ENCODE measurements around the gene RXRA. TPM values are rescaled to one million over a fixed set of nuclear protein-coding genes. Genes with fewer than 3 reads are reported as not detected.
"Not testable (repeated sequence)": the region's sequence is repeated elsewhere in the genome, so short reads cannot be mapped to it uniquely, and the experiment has no call there.

RXRA gene
- total and polyA plus RNA-seq, 4 donors = 41.5 to 116 (median 74.1) TPM

DNA sequence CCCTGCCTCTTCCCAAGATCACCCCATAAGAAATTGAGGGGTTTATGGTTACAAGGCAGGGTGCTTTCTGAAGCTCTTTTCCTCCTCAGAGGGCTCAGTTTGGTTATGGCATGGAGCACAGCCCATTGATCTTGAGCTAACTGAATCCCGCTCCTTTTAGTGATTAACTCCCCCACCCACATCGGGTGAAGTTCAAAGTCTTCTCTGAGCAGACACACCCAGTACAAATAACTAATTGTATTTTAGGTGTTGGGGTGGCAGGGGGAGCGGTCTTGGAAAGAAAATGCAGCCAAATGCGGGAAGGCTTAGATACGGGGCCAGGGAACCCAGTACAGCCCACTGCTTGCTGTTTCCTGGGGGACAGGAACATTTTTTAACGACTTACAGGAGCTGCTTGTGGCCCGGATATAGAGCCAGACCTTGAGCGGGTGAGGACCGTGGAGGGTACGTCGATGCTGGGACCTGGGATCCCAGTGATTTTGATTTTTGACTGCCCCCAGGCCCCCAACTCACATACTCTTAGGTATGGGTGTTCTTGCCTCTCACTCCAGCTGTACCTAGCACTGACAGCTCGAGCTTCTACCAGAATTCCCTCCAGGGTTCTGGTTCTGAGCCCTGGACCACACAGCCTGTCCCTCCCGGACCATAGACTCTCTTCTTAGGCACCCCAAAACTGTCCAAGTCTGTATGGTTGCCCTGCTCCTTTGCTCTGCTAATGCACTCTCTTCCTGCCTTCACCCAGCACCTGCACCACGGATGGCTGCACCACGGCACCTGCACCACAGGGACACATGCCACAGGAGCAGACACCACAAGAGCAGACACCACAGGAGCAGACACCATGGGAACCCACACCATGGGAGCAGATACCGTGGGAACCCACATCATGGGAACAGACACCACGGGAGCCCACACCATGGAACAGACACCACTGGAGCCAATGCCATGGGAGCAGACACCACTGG is 18.3 kb upstream of the RXRA start:
- no peak for DNase-seq (ENCODE audit: low spot score)
- Histone ChIP-seq H3K27ac (ENCODE audit: low read depth in 1 of 2, low read length in 2 of 2) (no peak overlapping the region), H3K9ac (ENCODE audit: low read depth in 1 of 2, low read length in 2 of 2) (no peak overlapping the region), H3K36me3 (ENCODE audit: control insufficient read depth in 4 of 4, insufficient read depth in 3 of 4, low read depth in 1 of 4, low read length in 3 of 4) (no peaks in the 10 kb centered on the region), H3K4me3 (ENCODE audit: low read depth in 1 of 3, low read length in 3 of 3) (no peak overlapping the region), H3K27me3 (ENCODE audit: control insufficient read depth in 4 of 4, insufficient read depth in 4 of 4, low read length in 3 of 4) (no peaks in the 10 kb centered on the region), H3K4me1 (ENCODE audit: control insufficient read depth in 4 of 4, insufficient read depth in 4 of 4, low read length in 3 of 4) (peaks cover 6 to 12% (median 7%) of the 10 kb centered on the region in 4 donors), H3K9me3 (ENCODE audit: control insufficient read depth in 4 of 4, low read length in 3 of 4) (no peaks in the 10 kb centered on the region)
- WGBS = 67% methylated on average over 17 of the region's 17 CpGs
- peak in 1 of 2 donors; percentile 28 for TF ChIP-seq RAD21 (IDR thresholded peaks at IDR 0.05)
- TF ChIP-seq HNF4G (IDR thresholded peaks at IDR 0.05) = peak; percentile 45
- no peak for TF ChIP-seq FOXA2 (IDR thresholded peaks at IDR 0.05)
- peak; percentile 73 to 78 for TF ChIP-seq HNF4A (conservative IDR thresholded peaks at IDR 0.05)
- no peak for TF ChIP-seq YY1 (IDR thresholded peaks at IDR 0.05)
- peak; percentile 57 for TF ChIP-seq SP1 (IDR thresholded peaks at IDR 0.05)
- TF ChIP-seq NR2F2 (IDR thresholded peaks at IDR 0.05) = no peak
- no peak for TF ChIP-seq GABPA (IDR thresholded peaks at IDR 0.05 in 1 of 2, conservative IDR thresholded peaks at IDR 0.05 in 1 of 2)
- no peak for TF ChIP-seq RXRA (IDR thresholded peaks at IDR 0.05)
- TF ChIP-seq, protein P1, sequence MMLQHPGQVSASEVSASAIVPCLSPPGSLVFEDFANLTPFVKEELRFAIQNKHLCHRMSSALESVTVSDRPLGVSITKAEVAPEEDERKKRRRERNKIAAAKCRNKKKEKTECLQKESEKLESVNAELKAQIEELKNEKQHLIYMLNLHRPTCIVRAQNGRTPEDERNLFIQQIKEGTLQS (IDR thresholded peaks at IDR 0.05) = no peak
- TF ChIP-seq TAF1 (conservative IDR thresholded peaks at IDR 0.05) = no peak
- TF ChIP-seq MAX (IDR thresholded peaks at IDR 0.05) = no peak
- TF ChIP-seq EGR1 (IDR thresholded peaks at IDR 0.05; ENCODE audit: low read depth in 2 of 2) = no peak
- no peak for TF ChIP-seq REST (IDR thresholded peaks at IDR 0.05)
- no peak for TF ChIP-seq FOXA1 (IDR thresholded peaks at IDR 0.05)
- no peak for TF ChIP-seq CTCF (IDR thresholded peaks at IDR 0.05; ENCODE audit: low read depth, low read length, missing input control)
- no peak for TF ChIP-seq JUND (IDR thresholded peaks at IDR 0.05)

- H3K9ac ChIP-seq (ENCODE audit: low read depth in 1 of 2, low read length in 2 of 2); H3K27me3 ChIP-seq (ENCODE audit: control insufficient read depth in 4 of 4, insufficient read depth in 4 of 4, low read length in 3 of 4); H3K9me3 ChIP-seq (ENCODE audit: control insufficient read depth in 4 of 4, low read length in 3 of 4); H3K36me3 ChIP-seq (ENCODE audit: control insufficient read depth in 4 of 4, insufficient read depth in 3 of 4, low read depth in 1 of 4, low read length in 3 of 4); DNase-seq (ENCODE audit: low spot score); H3K27ac ChIP-seq (ENCODE audit: low read depth in 1 of 2, low read length in 2 of 2); H3K4me3 ChIP-seq (ENCODE audit: low read depth in 1 of 3, low read length in 3 of 3): not testable (repeated sequence)
- peaks cover 6 to 12% (median 7%) of the 10 kb centered on the region in 4 donors for H3K4me1 ChIP-seq (ENCODE audit: control insufficient read depth in 4 of 4, insufficient read depth in 4 of 4, low read length in 3 of 4)
- 96% methylated on average over 14 of the region's 14 CpGs for WGBS
Observed at GRCh38 chr9:134308639-134309220, 17.5 kb upstream of the RXRA start.
